K562 (cell line): Measurements from ENCODE around the gene SPDYE4.

Experiments
- BDP1 ChIP-seq: IDR thresholded peaks from 3 replicates; pipeline ENCODE4 v1.6.1; 2011; ENCODE audit not compliant: insufficient read length, insufficient read depth
- CHCHD3 ChIP-seq: fragments of 250-450 bp; sonication (Bioruptor Pico); IDR thresholded peaks from 2 replicates; pipeline ENCODE4 v2.1.2; 2022; ENCODE audit warnings: mild to moderate bottlenecking
- CTCF ChIP-seq, 3 experiments: IDR thresholded peaks in 2 of 3; conservative IDR thresholded peaks in 1 of 3; 2 replicates each; pipeline ENCODE4 v1.5.1; 2011 to 2012; ENCODE audit warnings: low read length in 3 of 3, mild to moderate bottlenecking in 3 of 3, control low read depth in 2 of 3, improper control_type of control experiment in 1 of 3, inconsistent platforms in 1 of 3, low read depth in 1 of 3, mixed read lengths in 1 of 3, moderate library complexity in 1 of 3; ENCODE audit not compliant: insufficient read depth in 2 of 3
- FOXM1 ChIP-seq, 2 experiments: fragments of 450-650 bp in 1 of 2; sonication (generic) in 1 of 2; formaldehyde crosslinking in 1 of 2; IDR thresholded peaks; 2 replicates each; pipeline versions ENCODE4 v1.6.1 to v1.9.0; 2017 to 2022; ENCODE audit warnings: low read depth in 2 of 2, mild to moderate bottlenecking in 2 of 2, missing genetic modification reagents in 1 of 2, moderate library complexity in 1 of 2
- KDM1A ChIP-seq, 2 experiments: fragments of 450-650 bp; IDR thresholded peaks; 2 replicates each; pipeline ENCODE4 v1.6.1; 2016; ENCODE audit warnings: mild to moderate bottlenecking in 2 of 2
- MAFG ChIP-seq: fragments of 450-650 bp; conservative IDR thresholded peaks from 2 replicates; pipeline ENCODE4 v1.6.1; 2016; ENCODE audit warnings: missing genetic modification characterization, missing compliant biosample characterization
- NFATC3 ChIP-seq: fragments of 450-650 bp; IDR thresholded peaks from 2 replicates; pipeline ENCODE4 v1.6.1; 2017; ENCODE audit warnings: mild to moderate bottlenecking
- PKNOX1 ChIP-seq: fragments of 450-650 bp; IDR thresholded peaks from 2 replicates; pipeline ENCODE4 v1.6.1; 2016
- POLR2AphosphoS5 ChIP-seq: IDR thresholded peaks from 2 replicates; pipeline ENCODE4 v1.6.1; 2011; ENCODE audit warnings: mild to moderate bottlenecking, low read depth, low read length, moderate library complexity; ENCODE audit not compliant: control insufficient read depth, insufficient read depth
- ZNF274 ChIP-seq: IDR thresholded peaks from 2 replicates; pipeline ENCODE4 v1.6.1; 2011; ENCODE audit warnings: low read depth, mild to moderate bottlenecking, low read length, moderate library complexity, borderline replicate concordance
- ZNF589 ChIP-seq: fragments of 200-800 bp; sonication (Bioruptor generic); IDR thresholded peaks from 2 replicates; pipeline ENCODE4 v1.6.1; 2016; ENCODE audit warnings: low read depth, missing genetic modification characterization, missing compliant biosample characterization

- no peak for TF ChIP-seq KDM1A (IDR thresholded peaks at IDR 0.05)
- TF ChIP-seq PKNOX1: no peak
- TF ChIP-seq ZNF274: no peak
- TF ChIP-seq POLR2AphosphoS5: no peak
- TF ChIP-seq FOXM1 (IDR thresholded peaks at IDR 0.05; ENCODE audit: low read depth): no peak
- no peak for TF ChIP-seq FOXM1 (CRISPR knock-in tag; IDR thresholded peaks at IDR 0.05; ENCODE audit: low read depth)
- no peak for TF ChIP-seq CTCF (IDR thresholded peaks at IDR 0.05 in 2 of 3, conservative IDR thresholded peaks at IDR 0.05 in 1 of 3; ENCODE audit: insufficient read depth in 2 of 3, low read depth in 1 of 3, low read length in 3 of 3)
- no peak for TF ChIP-seq ZNF589 (CRISPR knock-in tag)
- TF ChIP-seq CHCHD3: no peak
- no peak for TF ChIP-seq NFATC3
- no peak for TF ChIP-seq MAFG
- TF ChIP-seq BDP1: no peak
Observed at GRCh38 chr17:8791910-8792270, 33.5 kb upstream of the SPDYE4 start.
